Kidney (tissue), 14 donors: Measurements from ENCODE around the gene IGSF5. TPM values are rescaled to one million over a fixed set of nuclear protein-coding genes. Genes with fewer than 3 reads are reported as not detected.

Experiments
- DNase-seq, 5 donors: peaks; one replicate each; pipeline ENCODE4 v3.0.0-alpha.2; 2013 to 2020
- FAIRE-seq: peaks from 2 replicates; lab custom pipeline; 2012; peaks lifted over from hg19 to GRCh38; lab: Jason Lieb, UNC
- H3K27ac ChIP-seq, 2 donors: one replicate each; pipeline ENCODE4 v1.7.0; 2013; ENCODE audit warnings: low read depth in 2 of 2, low read length in 2 of 2, inconsistent platforms in 1 of 2
- H3K27me3 ChIP-seq: one replicate; pipeline ENCODE4 v1.7.1; 2013; ENCODE audit warnings: low read length, inconsistent platforms; ENCODE audit not compliant: control insufficient read depth, insufficient read depth
- H3K36me3 ChIP-seq, 3 donors: one replicate each; pipeline versions ENCODE4 v1.7.0 to v1.7.1; 2013; ENCODE audit warnings: low read length in 3 of 3, control low read depth in 1 of 3, inconsistent platforms in 1 of 3; ENCODE audit not compliant: insufficient read depth in 3 of 3, control insufficient read depth in 2 of 3
- H3K4me1 ChIP-seq, 3 donors: one replicate each; pipeline versions ENCODE4 v1.7.0 to v1.7.1; 2013; ENCODE audit warnings: low read length in 3 of 3, inconsistent platforms in 1 of 3, low read depth in 1 of 3; ENCODE audit not compliant: control insufficient read depth in 2 of 3, insufficient read depth in 2 of 3
- H3K4me3 ChIP-seq, 3 donors: one replicate each; pipeline versions ENCODE4 v1.7.0 to v1.8.1; 2013; ENCODE audit warnings: low read length in 3 of 3, control low read depth in 1 of 3, inconsistent platforms in 1 of 3
- H3K9ac ChIP-seq, 3 donors: one replicate each; pipeline versions ENCODE4 v1.7.0 to v1.7.1; 2013; ENCODE audit warnings: low read length in 3 of 3, control low read depth in 1 of 3, inconsistent platforms in 1 of 3
- H3K9me3 ChIP-seq, 3 donors: one replicate each; pipeline versions ENCODE4 v1.7.0 to v1.7.1; 2013; ENCODE audit warnings: low read length in 3 of 3, control low read depth in 1 of 3, inconsistent platforms in 1 of 3; ENCODE audit not compliant: control insufficient read depth in 2 of 3, insufficient read depth in 1 of 3
- CTCF ChIP-seq: IDR thresholded peaks from 3 replicates; pipeline ENCODE4 v1.5.1; 2012; ENCODE audit warnings: mild to moderate bottlenecking, moderate library complexity, borderline replicate concordance; ENCODE audit not compliant: insufficient read depth; ENCODE audit errors: extremely low read depth
- intact Hi-C: fragments of 100-400 bp; cut with DNase I; formaldehyde crosslinking; loops from one replicate; pipeline ENCODE4 v1.11.1; 2022
- polyA plus RNA-seq: library from polyadenylated mRNA; stranded (reverse); fragments of 350-450 nt; fragmentation: Illumina TruSeq; extraction: RNeasy Lipid Tissue Mini Kit (QIAGEN cat#74804); gene quantifications from one replicate; pipeline ENCODE4 v1.2.3, GENCODE V29; 2014; ENCODE audit warnings: low read depth, low replicate concordance; ENCODE audit not compliant: insufficient read depth
- total RNA-seq: library from RNA; stranded (reverse); fragmentation: NEBNext Ultra II Directional; extraction: Animal tissue kit (Norgen Biotek cat#: 25700); gene quantifications from one replicate; pipeline ENCODE4 v1.2.1, GENCODE V29; 2021
- donor health status: control.
- donor health status: control.
- donor health status: control.
- donor health status: control.
- donor health status: control.
- donor health status: DM: yes; HTN: yes; CAD: no.
- donor health status: Normal renal cell carcinoma (clear cell type).

Gene IGSF5
- total and polyA plus RNA-seq, 2 donors from 2014 or later, result 0.24 to 0.47 TPM

GRCh38 chr21:39851002-39851618 lies 106.1 kb downstream of the IGSF5 start:
- no peaks in the 10 kb centered on the region for H3K27me3 ChIP-seq
- DNase-seq (no peak), FAIRE-seq (no peak)
- H3K4me1 ChIP-seq, result no peaks in the 10 kb centered on the region
- no peaks in the 10 kb centered on the region for H3K9me3 ChIP-seq
- no peak overlapping the region for H3K4me3 ChIP-seq
- H3K9ac ChIP-seq, result no peak overlapping the region
- no peak for TF ChIP-seq CTCF
- intact Hi-C loops, result no loop called here
- H3K27ac ChIP-seq, result no peak overlapping the region
- H3K36me3 ChIP-seq, result no peaks in the 10 kb centered on the region

Other genes starting within 250 kb of the IGSF5 start
- gene B3GALT5, start 132.2 kb upstream of the IGSF5 start, total RNA-seq, result 5.6 TPM
- 0.24 TPM for gene B3GALT5, start 132.2 kb upstream of the IGSF5 start, polyA plus RNA-seq
- 26.9 TPM for gene PCP4, start 122.3 kb downstream of the IGSF5 start, total RNA-seq
- 69.4 TPM for gene PCP4, start 122.3 kb downstream of the IGSF5 start, polyA plus RNA-seq